Measurements from ENCODE around the gene JAK2.

GRCh38 chr9:5072871-5073270 lies 87.8 kb downstream of the JAK2 start:
- TF ChIP-seq CTCF (IDR thresholded peaks at IDR 0.05) (no peak), POLR2A (IDR thresholded peaks at IDR 0.05) (no peak), POLR2AphosphoS5 (IDR thresholded peaks at IDR 0.05) (no peak)
